DMS53 (cell line): ENCODE results near the gene TSHZ2.

ENCODE experiments used
- DNase-seq: peaks from one replicate; lab custom pipeline; 2025; lab: John Stamatoyannopoulos, UW

TSHZ2 gene

DNA sequence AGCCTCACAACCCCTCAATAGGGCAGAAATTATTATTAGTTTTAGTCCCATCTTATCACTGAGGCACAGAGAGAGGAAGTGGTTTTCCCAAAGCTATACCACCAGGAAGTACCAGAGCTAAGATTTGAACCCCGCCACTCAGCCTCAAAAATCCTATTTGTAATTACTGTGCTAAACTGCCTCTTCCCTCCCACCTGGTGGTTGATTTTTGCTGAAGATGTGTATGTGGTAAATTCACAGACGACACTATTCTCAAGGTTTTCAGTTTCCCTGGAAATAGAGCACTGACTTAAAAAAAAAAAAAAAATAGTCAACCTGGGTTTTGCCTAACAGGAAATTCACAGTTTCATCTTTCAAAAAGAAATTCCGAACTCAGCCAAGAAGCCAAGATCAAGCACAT, 57.9 kb downstream of the TSHZ2 start:
- no peak for DNase-seq

DNA sequence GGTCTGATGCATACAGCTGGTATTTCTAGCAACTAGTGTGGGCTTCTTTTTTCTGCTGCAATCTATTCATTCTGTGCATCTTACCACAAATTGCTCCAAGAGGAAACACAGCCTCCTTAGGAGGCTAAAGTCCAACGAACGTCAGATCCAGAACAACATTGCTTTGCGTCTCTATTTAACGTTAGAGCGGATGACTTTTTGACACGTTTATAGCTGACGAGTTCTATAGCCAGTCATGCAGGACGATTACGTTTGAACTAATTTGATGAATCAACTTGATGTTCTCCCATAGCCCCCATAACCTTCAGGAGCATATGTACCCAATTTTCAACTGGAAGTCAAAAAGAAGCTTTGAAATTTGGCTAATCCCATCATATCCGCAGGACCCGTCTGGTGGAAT, 59.9 kb downstream of the TSHZ2 start:
- DNase-seq: no peak

DNA sequence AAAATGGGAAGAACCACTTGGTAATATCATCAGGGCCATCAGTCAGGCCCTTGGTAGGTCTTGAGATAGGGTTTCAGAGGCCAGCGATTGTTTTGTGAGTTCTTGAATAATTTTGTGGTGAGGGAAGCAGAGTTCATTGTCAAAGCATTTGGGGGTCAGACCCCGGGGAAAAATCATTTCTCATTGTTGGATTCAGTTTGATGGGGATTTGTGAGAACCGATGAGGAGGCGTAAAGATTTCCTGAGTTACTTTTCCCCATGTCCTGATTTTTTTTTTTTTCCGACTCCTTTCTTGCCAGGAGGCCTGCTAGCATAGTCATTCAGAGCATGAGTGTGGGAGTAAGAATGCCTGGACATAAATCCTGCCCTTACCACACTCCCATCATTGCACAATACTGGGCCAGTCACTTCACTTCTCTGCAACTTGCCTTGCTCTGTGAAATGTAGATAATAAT, 60.3 kb downstream of the TSHZ2 start:
- no peak for DNase-seq

DNA sequence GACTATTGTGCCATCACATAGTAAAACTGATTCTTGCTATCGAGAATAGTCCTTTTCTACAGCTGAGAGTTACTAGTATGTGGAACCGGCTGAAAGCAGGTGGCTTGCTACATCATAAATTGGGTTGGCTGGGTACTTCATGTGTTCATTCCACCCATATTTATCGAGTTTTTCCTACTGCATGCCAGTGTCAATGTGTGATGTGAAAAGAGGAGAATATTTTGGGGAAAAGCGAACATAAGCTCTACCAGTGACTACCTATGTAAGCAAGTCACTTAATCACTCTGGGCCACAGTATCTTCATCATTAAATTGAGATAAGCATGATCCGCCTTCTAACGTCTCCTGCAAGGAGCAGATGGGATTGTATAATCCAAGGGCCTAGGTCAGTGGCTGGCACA, 61.0 kb downstream of the TSHZ2 start:
- no peak for DNase-seq

DNA sequence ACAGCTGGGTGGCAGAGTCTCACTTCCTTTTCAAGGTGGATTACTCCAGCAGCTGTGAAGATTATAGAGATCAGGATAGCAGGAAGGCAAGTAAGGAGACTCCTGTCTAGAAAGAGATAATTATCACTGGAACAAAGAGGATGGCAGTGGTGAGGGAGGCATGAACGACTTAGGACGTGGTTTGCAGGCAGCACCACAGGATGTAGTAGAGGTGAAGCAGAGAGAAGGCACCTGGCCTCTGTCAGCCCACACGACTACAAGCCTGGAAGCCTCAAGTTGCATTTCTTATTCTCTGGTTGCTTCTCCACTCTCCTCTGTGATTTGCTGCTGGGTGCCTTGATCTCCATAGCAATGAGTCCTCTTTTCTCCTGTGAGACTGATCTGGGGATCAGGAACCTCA, 62.7 kb downstream of the TSHZ2 start:
- no peak for DNase-seq

DNA sequence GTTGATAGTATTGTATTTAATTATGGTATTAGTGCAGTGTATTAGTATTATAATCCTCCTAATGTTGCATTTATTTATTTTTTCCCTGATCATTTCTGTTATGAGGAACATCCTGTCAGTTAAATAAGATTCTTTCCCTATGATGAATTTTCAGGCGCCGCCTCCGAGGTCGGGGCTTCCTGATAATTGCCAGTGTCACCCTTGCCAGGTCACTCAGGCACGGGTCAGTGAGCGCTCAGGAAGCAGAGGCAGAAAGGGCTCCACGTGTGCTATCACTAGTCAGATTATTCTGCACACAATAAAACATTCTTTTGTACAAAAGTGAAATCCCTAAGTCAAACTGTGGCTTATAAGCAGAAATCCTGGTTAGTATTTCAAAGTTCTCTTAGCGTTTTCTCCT, 64.8 kb downstream of the TSHZ2 start:
- DNase-seq: no peak

DNA sequence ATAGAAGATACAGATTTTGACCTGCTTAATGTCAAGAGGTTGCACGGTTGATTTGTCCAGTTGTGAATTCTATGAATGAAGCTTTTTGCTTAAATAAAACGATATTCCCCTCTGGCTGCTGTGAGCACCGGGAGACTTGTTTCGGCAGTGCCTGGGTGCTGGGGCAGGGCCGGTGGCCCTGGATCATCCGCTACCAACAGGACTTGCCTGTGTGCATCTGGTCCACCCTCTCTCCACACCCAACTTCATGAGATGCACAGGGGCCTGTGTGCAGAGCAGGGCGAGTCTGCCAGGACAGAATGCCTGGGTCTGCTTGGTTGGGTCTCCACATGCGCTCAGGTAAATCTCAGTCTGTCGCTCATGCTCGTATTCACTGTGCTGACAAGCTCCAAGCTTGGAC, 65.5 kb downstream of the TSHZ2 start:
- no peak for DNase-seq

DNA sequence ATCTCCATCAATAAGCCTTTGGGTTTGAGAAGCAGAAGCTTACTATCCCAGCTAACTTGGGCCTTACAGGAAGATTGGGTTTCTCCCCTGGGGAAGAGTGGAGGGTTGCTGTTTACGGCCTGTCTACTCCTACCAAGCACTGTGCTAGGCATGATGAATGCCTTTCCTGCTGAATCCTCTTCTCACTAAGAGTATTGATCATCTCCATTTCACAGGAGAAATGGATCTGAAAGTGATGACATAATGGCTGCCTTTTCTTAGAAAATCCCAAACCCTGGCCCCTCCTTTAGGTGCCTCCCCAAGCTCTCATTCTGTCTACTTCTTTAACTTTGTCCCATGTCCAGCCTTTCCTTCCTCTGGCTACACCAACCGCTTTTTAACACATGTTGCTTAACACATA, 66.1 kb downstream of the TSHZ2 start:
- no peak for DNase-seq

DNA sequence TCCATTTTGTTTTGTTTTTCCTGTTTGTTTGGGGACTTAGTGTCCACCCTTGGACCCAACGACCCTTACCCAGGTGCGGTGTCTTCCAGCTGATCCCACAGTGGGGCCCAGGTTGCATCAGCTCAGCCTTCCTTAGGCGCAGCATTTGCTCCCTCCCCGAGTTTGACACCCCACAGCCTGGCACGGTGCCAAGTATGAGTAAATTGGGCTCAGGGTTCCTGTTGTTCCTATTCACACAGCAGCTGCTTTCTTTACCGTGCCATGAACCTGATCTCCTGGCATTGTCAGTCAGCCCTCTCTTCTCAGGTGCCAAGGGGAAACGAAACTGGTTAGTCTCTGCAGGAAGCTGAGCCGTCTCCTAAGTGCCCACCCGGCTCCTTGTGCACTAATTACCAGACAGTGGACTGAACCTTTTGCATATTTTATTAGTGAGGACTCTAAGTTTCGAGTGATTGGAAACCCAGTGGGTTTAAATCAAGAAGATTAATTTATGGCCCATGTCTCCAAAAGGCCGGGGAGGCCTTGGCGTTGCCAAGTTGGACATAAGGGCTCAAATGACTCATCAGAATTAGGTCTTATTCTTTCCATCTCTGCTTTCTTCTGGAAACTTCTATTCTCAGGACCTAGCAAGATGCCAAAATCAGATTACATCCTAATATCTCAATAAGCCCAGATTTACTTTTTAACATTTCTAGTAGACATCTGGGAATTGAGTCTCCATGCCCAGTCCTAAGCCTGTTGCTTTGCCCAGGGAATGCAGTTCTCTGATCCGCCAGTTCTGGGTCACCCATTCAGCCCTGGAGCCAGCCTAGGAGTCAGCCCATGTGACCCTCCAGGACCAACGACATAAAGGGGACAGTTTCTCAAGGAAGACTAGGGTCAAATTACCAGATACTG, 68.8 kb downstream of the TSHZ2 start:
- DNase-seq: no peak

DNA sequence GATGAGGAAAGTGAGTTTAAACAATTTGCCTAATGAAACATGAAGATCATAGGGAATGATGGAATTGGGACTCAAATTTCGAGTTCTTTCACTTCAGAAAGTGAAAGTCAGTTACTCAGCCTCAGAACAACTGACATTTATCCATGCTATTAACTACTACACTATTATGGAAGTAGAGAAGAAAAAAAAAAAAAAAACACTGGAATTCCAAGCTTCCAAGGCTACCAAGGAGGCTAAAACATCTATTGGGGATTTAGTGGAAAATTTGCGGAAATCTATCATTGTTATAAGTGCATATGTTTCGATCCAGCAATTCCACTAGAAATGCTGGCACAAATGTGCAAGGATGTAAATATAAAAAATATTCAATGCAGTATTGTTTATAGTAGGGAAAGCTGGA, 70.4 kb downstream of the TSHZ2 start:
- no peak for DNase-seq

DNA sequence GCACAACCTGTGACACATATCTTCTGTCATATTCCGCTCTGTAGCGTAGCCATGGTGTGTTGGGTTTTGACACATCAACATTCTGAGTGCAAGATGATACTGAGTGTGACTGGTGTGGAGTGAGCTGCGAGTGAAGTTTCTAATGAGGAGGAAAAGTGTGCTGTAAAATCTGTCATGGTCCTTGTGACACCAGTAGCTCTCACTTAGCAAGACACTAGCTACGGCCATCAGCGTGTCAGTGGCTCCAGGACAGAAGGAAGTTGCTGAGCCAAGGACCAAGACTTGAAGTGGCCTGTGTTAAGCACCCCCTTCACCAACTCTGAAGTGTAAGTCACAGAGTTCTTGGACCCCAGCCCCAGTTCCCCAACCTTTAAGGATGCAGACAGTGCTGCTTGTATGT, 72.1 kb downstream of the TSHZ2 start:
- no peak for DNase-seq

DNA sequence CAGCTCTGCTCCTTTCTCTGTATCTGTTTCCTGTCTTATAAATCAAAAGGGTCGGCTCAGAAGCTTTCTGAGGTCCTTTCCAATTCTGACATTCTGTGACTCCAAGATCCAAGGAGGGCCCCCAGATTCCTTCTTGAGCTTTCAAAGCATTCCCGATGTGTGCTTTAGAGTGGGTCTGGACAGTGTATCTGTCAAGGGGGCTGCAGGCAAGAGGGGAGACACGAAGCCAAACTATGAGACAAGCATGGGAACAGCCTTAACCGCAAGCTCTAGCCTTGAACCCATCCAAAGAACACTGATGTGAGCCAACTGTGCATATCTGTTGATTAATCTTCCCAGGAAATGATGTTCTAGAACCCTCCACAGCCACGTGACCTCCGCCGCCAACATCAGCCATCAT, 73.8 kb downstream of the TSHZ2 start:
- no peak for DNase-seq

DNA sequence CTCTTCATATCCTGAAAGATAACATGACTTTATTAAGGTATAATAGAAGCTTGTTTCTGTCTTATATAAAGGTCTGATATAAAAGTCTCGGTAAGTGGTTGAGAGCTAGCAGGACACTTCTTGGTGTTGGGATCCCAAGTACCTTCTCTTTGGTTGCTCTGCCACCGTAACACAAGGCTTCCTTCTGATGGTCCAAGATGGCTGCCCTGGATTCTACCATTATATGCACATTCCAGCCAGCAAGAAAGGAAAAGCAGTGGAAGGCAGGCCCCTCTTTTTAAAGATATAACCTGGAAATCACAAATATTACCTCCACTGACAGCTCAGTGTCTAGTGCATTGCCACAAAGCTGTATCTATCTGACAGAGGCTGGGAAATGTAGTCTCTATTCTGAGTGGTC, 75.0 kb downstream of the TSHZ2 start:
- no peak for DNase-seq

DNA sequence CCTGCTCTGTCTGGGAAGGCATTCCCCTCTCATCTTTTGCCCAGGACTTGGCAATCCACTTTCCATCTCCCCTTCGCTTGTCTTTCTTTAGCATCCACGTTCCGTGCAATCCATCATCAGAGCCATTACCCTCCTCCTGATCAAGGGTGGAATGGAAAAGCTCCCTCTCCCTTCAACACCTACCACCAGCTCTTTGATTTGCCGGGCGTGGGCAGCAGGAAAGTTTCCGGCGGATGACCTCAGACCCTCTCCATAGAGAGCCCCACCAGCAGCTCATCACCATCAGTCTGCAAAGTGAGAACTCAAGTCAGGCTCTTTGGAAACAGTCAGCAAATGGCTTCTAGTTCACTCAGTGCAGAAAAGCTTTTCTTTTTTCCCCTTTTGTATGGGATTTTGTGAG, 76.2 kb downstream of the TSHZ2 start:
- DNase-seq: no peak

DNA sequence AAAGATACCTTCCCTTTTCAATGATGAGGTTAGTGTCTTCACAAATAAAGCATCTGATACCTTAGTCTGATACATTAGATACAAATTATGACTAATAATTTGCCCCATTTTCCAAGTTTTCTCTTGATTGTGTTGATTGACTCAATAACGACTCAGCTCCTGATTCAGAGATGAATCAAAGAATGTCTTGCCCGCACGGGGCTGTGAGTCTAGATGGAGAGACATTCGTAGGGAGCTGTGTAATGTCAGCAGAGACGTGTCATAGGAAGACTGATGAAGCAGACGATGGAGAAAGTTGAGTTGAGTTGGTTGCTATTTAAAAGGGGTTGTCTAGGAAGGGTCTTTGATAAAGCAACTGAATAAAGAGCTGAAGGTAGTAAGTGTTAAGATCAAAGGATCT, 78.2 kb downstream of the TSHZ2 start:
- no peak for DNase-seq

DNA sequence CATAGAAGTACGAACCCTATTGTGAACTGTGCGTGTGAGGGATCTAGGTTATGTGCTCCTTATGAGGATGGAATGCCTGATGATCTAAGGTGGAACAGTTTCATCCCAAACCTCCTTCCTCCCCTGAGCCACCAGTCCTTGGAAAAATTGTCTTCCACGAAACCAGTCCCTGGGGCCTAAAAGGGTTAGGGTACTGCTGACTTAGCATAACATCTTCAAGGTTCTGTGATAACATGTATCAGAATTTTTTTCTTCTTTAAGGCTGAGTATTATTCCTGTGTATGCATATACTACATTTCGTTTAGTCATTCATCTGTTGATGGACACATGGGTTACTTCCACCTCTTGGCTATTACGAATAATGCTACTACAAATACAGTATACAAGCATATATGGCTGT, 80.2 kb downstream of the TSHZ2 start:
- DNase-seq: no peak

DNA sequence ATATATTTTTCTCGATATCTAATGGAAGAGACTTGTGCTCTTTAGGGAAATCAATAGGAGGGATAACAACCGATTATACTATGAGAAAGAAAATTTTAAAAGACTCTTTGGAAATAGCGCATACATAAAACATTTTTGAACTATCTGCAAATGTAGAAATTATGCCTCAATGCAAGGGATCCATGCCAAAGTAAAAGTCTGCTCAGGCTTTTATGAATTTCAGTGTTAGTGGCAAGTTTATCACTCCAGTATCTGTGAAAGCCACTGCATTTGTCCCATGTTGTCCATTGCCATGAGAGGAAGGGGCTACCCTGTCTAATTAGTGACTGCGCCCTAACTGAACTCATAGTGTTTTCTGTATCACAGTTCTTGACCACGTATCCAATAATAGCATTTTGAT, 81.4 kb downstream of the TSHZ2 start:
- no peak for DNase-seq

DNA sequence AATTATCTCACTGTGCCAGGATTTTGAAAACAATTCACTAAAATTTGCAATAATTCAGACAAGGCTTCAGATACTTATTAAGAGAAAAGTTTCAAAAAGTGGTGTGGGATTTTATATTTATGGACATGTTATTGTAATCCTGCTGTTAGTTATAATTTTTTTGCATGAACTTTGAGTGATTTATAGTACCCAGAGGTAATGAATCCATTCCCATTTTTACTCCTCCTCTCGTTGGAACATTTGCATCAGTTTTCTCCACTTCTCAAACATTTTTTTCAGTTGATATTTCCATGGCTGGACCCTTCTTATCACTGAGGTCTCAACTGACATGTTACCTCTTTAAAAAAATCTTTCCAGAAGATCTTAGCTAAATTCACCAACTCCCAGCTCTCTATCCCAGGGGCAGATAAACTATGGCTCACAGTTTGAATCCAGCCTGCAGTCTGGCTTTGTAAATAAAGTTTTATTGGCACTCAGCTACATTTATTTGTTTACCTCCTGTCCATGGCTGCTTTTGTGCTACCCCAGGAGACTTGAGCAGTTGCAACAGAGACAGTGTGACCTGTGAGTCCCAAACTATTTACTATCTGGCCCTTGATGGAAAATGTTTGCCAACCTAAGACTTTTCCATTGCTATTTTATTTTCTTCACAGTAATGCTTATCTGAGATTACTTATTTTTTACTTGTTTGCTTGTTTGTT, 83.4 kb downstream of the TSHZ2 start:
- no peak for DNase-seq

DNA sequence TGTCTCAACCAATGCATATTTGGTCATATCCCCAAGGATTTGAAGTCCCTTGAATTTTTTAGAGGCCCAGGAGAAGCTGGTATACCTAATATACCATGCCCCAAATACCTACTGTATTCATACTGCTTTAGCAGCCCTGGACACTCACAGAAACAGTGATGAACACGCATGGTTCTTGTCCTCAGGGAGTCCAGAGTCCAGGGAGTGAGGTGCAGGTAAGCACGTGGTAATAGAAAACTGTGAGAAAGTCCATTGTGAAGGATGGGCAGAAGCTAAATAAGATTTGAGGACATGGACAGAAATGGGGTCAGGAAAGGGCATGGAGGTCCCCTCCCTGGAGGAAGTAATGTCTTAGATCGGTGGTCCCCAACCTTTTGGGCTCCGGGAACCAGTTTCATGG, 85.4 kb downstream of the TSHZ2 start:
- DNase-seq: no peak

DNA sequence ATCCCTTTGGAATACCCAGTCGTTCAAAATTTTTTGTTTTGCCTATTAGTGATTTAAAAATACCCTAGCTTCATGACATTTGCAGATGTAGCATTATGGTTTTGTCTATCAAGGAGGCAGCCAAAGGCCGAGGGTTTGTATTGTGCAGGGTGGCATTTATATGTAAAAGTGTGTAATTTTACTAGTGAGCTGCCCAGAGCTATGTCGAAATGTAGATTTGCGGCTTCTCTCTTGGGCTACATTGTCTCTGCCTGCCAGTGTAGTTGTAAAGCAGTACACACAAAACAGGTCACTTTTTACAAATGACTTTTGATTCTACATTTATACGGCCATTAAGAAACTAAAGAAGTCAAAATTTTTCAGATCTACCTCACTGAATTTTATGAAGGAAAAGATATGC, 87.7 kb downstream of the TSHZ2 start:
- DNase-seq: no peak

DNA sequence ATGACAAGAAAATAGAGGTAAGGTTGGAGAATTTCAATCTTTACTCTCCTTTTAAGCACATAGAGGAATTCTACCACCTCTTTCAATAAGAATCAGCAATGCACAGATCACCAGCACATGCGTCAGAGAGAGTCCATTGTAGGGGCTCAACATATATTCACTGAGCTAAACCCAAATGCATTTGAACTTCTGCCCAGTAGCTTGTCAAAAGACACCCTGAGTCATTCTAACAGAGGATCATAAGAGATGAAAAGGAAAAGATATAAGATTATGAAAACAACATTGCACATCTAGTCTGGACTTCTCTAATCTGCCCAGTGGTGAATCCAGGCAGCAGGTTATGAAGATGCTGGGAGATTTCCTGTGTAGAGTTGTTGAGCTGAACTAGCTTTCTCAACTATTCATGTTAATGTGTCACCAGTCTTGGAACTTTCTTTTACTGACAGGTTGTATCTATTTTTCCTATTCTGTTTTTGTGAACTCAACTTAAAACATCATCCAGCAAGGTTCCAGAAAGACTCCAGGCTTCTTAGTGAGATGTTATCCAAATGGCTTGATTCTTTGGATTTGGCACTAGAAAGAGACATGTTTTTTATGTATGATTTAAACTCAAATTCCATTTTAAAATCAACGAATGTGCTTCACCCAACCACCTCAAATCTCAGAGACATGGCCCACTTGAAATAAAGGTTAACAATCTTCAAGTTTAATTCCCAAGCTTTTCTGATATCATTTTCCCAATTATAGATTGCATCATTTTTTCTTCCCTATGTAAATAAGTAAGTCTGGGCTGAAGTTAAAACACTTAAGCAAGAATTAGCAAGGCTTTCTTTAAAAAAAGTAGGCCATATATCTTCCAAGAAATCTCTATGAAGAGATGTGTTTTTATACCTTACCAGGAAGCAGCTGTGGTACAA, 89.3 kb downstream of the TSHZ2 start:
- no peak for DNase-seq

DNA sequence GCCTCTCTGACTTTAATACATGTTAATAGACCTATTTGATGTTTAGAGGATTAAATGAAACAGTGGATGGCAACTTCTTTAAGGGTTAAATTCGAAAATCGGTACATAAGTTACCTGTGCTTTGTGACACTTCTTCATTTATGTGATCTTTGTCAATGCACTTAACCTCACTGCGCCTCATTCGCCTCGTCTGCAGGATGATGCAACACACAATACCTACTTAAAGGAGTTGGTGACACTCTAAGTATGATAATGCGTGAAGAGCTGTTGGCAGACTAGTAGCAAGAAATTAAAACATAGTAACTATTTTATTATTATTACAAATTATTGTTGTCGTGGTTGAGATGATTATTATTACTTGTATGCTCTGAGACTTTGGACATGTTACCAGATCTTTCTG, 92.8 kb downstream of the TSHZ2 start:
- no peak for DNase-seq

DNA sequence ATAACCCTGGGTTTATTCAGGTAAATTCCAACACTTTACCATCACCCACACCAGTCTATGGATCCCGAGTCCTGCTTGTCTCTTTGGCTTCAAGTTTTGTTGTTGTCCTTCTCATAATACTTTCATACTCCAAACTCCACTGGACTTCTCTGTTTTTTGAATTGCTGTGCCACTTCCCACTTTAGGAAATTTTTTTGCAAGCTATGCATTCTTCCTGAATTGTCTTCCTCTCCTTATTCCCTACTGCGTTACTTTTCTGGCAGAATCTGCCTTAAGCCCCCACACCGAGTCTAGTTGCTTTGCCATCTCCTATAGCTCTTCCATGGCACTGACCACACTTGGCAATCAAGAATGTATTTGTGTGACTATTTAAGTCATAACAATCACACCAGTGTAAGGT, 96.1 kb downstream of the TSHZ2 start:
- DNase-seq: no peak
